Fibroblast of pulmonary artery (primary cell): ENCODE measurements around the gene METTL24.
A peak's percentile ranks its signal among the peaks of the same experiment; 100 is the strongest.

Experiments
- DNase-seq: peaks from one replicate; pipeline ENCODE4 v3.0.0-alpha.2; 2010; ENCODE audit warnings: low read depth
- H3K4me3 ChIP-seq: replicated peaks from 2 replicates; pipeline ENCODE4 v1.5.1; 2011; ENCODE audit warnings: low read depth, mild to moderate bottlenecking, control low read depth, low read length, moderate library complexity
- TF ChIP-seq, protein P1 (sequence below): IDR thresholded peaks from 2 replicates; pipeline ENCODE4 v1.5.1; 2011; ENCODE audit warnings: mild to moderate bottlenecking, control low read depth, low read length, inconsistent platforms; ENCODE audit errors: missing control alignments

The METTL24 gene

GRCh38 chr6:110348961-110349690 is 9.0 kb downstream of the METTL24 start:
- H3K4me3 ChIP-seq, result no peak overlapping the region
- no peak for DNase-seq
- TF ChIP-seq, protein P1, sequence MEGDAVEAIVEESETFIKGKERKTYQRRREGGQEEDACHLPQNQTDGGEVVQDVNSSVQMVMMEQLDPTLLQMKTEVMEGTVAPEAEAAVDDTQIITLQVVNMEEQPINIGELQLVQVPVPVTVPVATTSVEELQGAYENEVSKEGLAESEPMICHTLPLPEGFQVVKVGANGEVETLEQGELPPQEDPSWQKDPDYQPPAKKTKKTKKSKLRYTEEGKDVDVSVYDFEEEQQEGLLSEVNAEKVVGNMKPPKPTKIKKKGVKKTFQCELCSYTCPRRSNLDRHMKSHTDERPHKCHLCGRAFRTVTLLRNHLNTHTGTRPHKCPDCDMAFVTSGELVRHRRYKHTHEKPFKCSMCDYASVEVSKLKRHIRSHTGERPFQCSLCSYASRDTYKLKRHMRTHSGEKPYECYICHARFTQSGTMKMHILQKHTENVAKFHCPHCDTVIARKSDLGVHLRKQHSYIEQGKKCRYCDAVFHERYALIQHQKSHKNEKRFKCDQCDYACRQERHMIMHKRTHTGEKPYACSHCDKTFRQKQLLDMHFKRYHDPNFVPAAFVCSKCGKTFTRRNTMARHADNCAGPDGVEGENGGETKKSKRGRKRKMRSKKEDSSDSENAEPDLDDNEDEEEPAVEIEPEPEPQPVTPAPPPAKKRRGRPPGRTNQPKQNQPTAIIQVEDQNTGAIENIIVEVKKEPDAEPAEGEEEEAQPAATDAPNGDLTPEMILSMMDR, result no peak

DNA sequence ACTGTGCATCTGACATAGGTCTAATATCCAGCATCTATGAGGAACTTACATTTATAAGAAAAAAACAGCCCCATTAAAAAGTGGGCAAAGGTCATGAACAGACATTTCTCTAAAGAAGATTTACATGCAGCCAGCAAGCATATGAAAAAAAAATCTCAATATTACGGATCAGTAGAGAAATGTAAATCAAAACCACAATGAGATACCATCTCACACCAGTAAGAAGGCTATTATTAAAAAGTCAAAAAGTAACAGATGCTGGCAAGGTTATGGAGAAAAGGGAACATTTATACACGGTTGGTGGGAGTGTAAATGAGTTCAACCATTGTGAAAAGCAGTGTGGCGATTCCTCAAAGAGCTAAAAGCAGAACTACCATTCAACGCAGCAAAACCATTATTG is 13.1 kb downstream of the METTL24 start:
- DNase-seq, result no peak
- H3K4me3 ChIP-seq, result no peak overlapping the region
- TF ChIP-seq, protein P1, result no peak

DNA sequence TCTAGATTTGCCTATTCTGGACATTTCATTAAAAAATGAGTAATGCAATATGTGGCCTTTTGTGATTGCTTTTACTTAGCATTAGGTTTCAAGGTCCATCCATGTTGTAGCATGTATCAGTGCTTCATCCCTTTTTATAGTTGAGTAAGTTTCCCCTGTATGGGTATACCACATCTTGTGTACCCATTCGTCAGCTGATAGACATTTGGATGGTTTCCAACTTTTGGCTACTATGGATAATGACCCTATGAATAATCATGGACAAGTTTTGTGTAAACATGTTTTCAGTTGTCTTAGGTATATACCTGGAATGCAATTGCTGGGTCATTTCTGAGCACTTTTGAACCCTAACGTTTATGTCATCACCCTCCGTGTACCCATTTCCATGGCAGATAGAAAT is 15.4 kb downstream of the METTL24 start:
- no peak overlapping the region for H3K4me3 ChIP-seq
- no peak for DNase-seq
- TF ChIP-seq, protein P1, result no peak

GRCh38 chr6:110341663-110342596 is 16.2 kb downstream of the METTL24 start:
- TF ChIP-seq, protein P1, result peak; percentile 67
- DNase-seq, result peak; percentile 53
- no peak overlapping the region for H3K4me3 ChIP-seq

DNA sequence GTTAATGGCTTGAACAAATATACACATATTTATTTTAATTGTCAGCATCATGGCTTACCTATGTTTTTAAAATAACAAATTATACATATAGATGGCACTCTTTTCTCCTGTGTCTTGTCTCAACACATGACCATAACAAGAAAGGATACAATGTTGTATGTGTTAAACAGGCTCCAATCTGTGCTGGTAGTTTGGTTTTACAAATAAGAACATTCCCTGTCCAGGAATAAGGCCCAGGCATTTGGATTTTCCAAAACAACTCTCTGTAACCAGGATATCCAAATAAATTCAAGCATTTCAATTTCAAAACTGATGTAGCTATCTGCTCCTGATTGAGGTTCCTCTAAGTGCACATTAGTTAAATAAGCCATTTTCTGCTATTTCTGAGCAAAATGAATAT is 17.1 kb downstream of the METTL24 start:
- no peak overlapping the region for H3K4me3 ChIP-seq
- TF ChIP-seq, protein P1, result no peak
- DNase-seq, result no peak

GRCh38 chr6:110340392-110340965 is 17.7 kb downstream of the METTL24 start:
- H3K4me3 ChIP-seq, result no peak overlapping the region
- DNase-seq, result no peak
- TF ChIP-seq, protein P1, result no peak
